HCEC 1CT (cell line): ENCODE measurements around the gene TRAPPC10.
"Not testable (repeated sequence)": the region's sequence is repeated elsewhere in the genome, so short reads cannot be mapped to it uniquely, and the experiment has no call there.

ENCODE experiments used
- DNase-seq: peaks from one replicate; pipeline ENCODE4 v3.0.0-alpha.2; 2017

Gene TRAPPC10

DNA sequence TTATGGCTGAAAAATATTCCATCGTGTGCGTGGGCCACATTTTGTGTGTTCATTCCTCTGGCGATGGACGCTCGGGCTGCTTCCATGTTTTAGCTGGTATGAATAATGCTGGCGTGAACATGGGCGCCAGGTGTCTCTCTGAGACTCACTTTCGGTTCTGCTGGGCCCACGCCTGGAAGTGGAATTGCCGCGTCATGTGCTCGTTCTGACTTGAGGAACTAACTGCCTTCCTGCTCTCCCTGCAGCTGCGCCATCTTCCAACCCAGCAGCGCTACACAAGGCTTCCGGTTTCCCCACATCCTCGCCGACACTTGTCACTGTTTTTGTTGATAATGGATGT is 141.8 kb downstream of the TRAPPC10 start:
- not testable (repeated sequence) for DNase-seq

DNA sequence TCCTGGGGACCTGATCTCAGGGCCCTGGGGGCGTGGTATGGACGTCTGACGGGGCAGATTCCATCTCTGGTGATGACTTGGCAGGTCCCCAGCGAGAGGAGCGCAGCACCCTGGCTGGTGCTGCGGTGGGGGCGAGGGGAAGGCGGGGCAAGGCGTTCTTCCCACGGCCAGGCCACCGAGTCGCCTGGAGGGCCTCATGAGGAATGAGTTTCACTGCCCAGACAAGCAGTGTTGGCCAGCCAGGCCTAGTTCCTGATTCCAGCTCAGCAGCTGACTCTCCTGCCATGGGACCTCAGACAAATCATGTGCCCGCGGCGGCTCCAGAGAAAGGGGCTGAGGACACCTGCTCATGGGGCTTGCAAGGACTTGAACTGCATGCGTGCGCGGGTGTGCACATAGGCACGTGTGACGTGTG is 142.7 kb downstream of the TRAPPC10 start:
- not testable (repeated sequence) for DNase-seq

DNA sequence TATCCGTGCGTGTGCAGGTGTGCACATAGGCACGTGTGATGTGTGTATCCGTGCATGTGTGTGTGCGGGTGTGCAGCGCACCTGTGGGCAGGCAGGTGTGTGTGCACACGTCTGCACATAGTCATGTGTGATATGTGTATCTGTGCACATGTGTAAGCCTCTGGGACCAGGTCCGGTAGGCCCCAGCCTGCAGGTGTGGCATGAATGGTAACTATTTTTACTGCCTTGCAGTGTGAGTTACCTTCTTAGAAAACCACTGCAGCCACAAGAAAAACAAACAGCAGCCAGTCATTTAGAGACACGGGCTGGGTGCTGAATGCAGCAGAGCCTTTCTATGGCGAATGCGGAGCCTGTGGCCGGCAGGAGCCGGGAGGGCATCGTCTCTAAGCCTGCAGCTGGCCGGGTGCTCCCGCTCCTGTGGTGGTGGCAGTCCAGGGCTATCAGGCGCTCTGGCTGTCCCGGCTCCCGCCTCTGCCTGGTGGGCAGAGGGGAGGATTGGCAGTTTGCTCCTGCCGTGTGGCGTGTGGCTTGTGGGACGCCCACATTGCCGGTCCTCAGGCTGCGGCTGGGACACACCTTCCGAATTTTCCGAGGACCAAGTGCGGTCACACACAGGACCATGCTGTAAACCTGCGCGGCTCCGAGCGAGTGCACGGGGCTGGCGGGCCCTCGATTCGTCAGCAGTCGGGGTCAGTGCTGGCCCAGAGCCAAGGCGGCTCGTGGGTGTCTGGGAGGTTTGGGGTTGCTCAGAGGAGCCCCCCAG is 143.3 kb downstream of the TRAPPC10 start:
- not testable (repeated sequence) for DNase-seq

DNA sequence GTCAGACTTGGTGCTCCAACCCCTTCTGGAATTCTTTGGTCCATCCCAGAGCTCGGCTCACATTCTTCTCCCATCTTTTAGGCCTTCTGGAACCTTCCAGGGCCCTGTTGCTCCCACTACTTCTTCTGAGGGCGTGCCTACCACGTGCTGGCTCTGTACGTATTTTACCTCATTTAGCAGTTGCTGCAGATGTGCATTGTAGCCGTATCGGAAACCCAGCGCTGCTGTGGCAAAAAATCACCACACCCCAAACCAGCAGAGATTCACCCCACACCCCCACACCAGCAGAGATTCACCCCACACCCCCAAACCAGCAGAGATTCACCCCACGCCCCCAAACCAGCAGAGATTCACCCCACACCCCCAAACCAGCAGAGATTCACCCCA is 143.9 kb downstream of the TRAPPC10 start:
- DNase-seq = not testable (repeated sequence)
